T47D (cell line): Measurements from ENCODE around the gene BUD23.
"Not testable (repeated sequence)": the region's sequence is repeated elsewhere in the genome, so short reads cannot be mapped to it uniquely, and the experiment has no call there.

Experiments used
- DNase-seq, 2 experiments: peaks; one replicate each; pipeline versions ENCODE4 v3.0.0 to v3.0.0-alpha.2; 2011 to 2012; ENCODE audit warnings: low read depth in 1 of 2, low spot score in 1 of 2
- JUND ChIP-seq: IDR thresholded peaks from 2 replicates; pipeline ENCODE4 v1.6.1; 2012; ENCODE audit warnings: low read depth
- in situ Hi-C: cut with HindIII; loops from 2 replicates; pipeline ENCODE4 v1.10.0; 2016; ENCODE audit warnings: low sequenced_read_pairs, low pct_unique_long_range_greater_than_20kb

BUD23 gene

GRCh38 chr7:73707045-73707631, 23.7 kb downstream of the BUD23 start:
- in situ Hi-C loops = no loop called here
- TF ChIP-seq JUND = no peak
- peak; percentile 86 to 89 for DNase-seq

GRCh38 chr7:73708961-73709549, 25.7 kb downstream of the BUD23 start:
- DNase-seq = no peak
- in situ Hi-C loops = no loop called here

GRCh38 chr7:73712773-73713172, 29.4 kb downstream of the BUD23 start:
- TF ChIP-seq JUND = no peak
- in situ Hi-C loops = no loop called here

More at GRCh38 chr7:73708961-73709549, 25.7 kb downstream of the BUD23 start:
- no peak for TF ChIP-seq JUND

GRCh38 chr7:73713319-73713718, 29.9 kb downstream of the BUD23 start:
- in situ Hi-C loops, DNase-seq: not testable (repeated sequence)

More at GRCh38 chr7:73712773-73713172, 29.4 kb downstream of the BUD23 start:
- no peak for DNase-seq

- DNase-seq = no peak
- no peak for TF ChIP-seq JUND
- in situ Hi-C loops = no loop called here
Observed at GRCh38 chr7:73715648-73716317, 32.4 kb downstream of the BUD23 start.

- in situ Hi-C loops = no loop called here
- TF ChIP-seq JUND = no peak
- no peak for DNase-seq
Observed at GRCh38 chr7:73716318-73716890, 33.0 kb downstream of the BUD23 start.

- no peak for TF ChIP-seq JUND
- DNase-seq = no peak
- in situ Hi-C loops = no loop called here
Observed at GRCh38 chr7:73717025-73717807, 33.8 kb downstream of the BUD23 start.

GRCh38 chr7:73717991-73718405, 34.6 kb downstream of the BUD23 start:
- no peak for DNase-seq
- in situ Hi-C loops = no loop called here
- no peak for TF ChIP-seq JUND

- in situ Hi-C loops = no loop called here
- DNase-seq = no peak
- no peak for TF ChIP-seq JUND
Observed at GRCh38 chr7:73718438-73718881, 35.1 kb downstream of the BUD23 start.

- in situ Hi-C loops = no loop called here
- no peak for TF ChIP-seq JUND
- peak; percentile 84 to 96 for DNase-seq
Observed at GRCh38 chr7:73718905-73719805, 35.8 kb downstream of the BUD23 start, which contains the start of gene STX1A. Gene STX1A, minus strand, starts transcription at chr7:73719669. Its CDS starts 38 bp downstream, at chr7:73719631.

- TF ChIP-seq JUND = no peak
Observed at GRCh38 chr7:73719806-73720169, 36.4 kb downstream of the BUD23 start.

GRCh38 chr7:73720443-73720842, 37.0 kb downstream of the BUD23 start:
- in situ Hi-C loops, DNase-seq: not testable (repeated sequence)

More at GRCh38 chr7:73719806-73720169, 36.4 kb downstream of the BUD23 start:
- in situ Hi-C loops = no loop called here
- DNase-seq = no peak
